A673 (cell line): ENCODE data around the gene CBX7.

Source experiments
- EZH2 ChIP-seq: fragments of 200-600 bp; sonication (generic); IDR thresholded peaks from 2 replicates; pipeline ENCODE4 v1.6.1; 2017; ENCODE audit warnings: borderline replicate concordance, low read depth, mild to moderate bottlenecking, mixed read lengths, antibody characterized with exemption, low read length; ENCODE audit not compliant: poor library complexity, severe bottlenecking
- TF ChIP-seq, protein P1 (sequence below): fragments of 300-800, 200-600 bp; sonication (generic); conservative IDR thresholded peaks from 2 replicates; pipeline ENCODE4 v1.5.1; 2017; ENCODE audit warnings: low read depth, mild to moderate bottlenecking, antibody characterized with exemption, low read length, moderate library complexity, mixed read lengths

GRCh38 chr22:39088685-39089032, 63.8 kb downstream of the CBX7 start:
- TF ChIP-seq, protein P1, sequence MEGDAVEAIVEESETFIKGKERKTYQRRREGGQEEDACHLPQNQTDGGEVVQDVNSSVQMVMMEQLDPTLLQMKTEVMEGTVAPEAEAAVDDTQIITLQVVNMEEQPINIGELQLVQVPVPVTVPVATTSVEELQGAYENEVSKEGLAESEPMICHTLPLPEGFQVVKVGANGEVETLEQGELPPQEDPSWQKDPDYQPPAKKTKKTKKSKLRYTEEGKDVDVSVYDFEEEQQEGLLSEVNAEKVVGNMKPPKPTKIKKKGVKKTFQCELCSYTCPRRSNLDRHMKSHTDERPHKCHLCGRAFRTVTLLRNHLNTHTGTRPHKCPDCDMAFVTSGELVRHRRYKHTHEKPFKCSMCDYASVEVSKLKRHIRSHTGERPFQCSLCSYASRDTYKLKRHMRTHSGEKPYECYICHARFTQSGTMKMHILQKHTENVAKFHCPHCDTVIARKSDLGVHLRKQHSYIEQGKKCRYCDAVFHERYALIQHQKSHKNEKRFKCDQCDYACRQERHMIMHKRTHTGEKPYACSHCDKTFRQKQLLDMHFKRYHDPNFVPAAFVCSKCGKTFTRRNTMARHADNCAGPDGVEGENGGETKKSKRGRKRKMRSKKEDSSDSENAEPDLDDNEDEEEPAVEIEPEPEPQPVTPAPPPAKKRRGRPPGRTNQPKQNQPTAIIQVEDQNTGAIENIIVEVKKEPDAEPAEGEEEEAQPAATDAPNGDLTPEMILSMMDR: no peak
- TF ChIP-seq EZH2: no peak
